IMR-90 (cell line): Measurements from ENCODE around the gene GALNT14. TPM values are rescaled to one million over a fixed set of nuclear protein-coding genes. Genes with fewer than 3 reads are reported as not detected.

ENCODE experiments used
- ATAC-seq: fragments of 200-7000 bp; cut with Tn5 transposase; 2 replicates; pipeline ENCODE4 v1.9.1; 2020; ENCODE audit warnings: low read depth, mild to moderate bottlenecking, moderate library complexity
- BruUV-seq: library from RNA; stranded (reverse); fragments of 400-500 nt; replicated peaks from 2 replicates; lab custom pipeline; 2021; lab: Mats Ljungman, UMichigan
- CTCF ChIA-PET: fragments of 300-600 bp; formaldehyde crosslinking; extraction: SDS; loops from one replicate; lab custom pipeline; 2021; ENCODE audit warnings: antibody characterized with exemption; lab: Yijun Ruan, JAX
- POLR2A ChIA-PET: fragments of 300-600 bp; sonication (Branson Sonifier 250); formaldehyde crosslinking; loops from one replicate; lab custom pipeline; 2022; ENCODE audit warnings: antibody characterized with exemption; ENCODE audit not compliant: unreplicated experiment; lab: Charles Lee
- DNase-seq: peaks from one replicate; pipeline ENCODE4 v3.0.0; 2013
- H2AFZ ChIP-seq: replicated peaks from 2 replicates; pipeline ENCODE3; 2013; ENCODE audit warnings: low read length, mild to moderate bottlenecking; ENCODE audit not compliant: poor library complexity
- H2AK5ac ChIP-seq: 2 replicates; pipeline ENCODE4 v1.6.1; 2013; ENCODE audit warnings: low read depth, low read length, inconsistent platforms
- H2AK9ac ChIP-seq: replicated peaks from 2 replicates; pipeline ENCODE3; 2013; ENCODE audit warnings: mild to moderate bottlenecking, low read depth, low read length, moderate library complexity; ENCODE audit not compliant: poor library complexity
- H2BK120ac ChIP-seq: 2 replicates; pipeline ENCODE4 v1.6.1; 2013; ENCODE audit warnings: low read depth, low read length, inconsistent platforms
- H2BK15ac ChIP-seq: 3 replicates; pipeline ENCODE4 v1.6.1; 2013; ENCODE audit warnings: low read depth, low read length, inconsistent platforms
- H2BK20ac ChIP-seq: 2 replicates; pipeline ENCODE4 v1.6.1; 2013; ENCODE audit warnings: low read depth, mild to moderate bottlenecking, inconsistent platforms, low read length, moderate library complexity
- H2BK5ac ChIP-seq: 2 replicates; pipeline ENCODE4 v1.6.1; 2013; ENCODE audit warnings: mild to moderate bottlenecking, low read depth, low read length, inconsistent platforms; ENCODE audit not compliant: poor library complexity, severe bottlenecking
- H3K14ac ChIP-seq: replicated peaks from 2 replicates; pipeline ENCODE4 v1.6.1; 2013; ENCODE audit warnings: low read depth, low read length, inconsistent platforms
- H3K18ac ChIP-seq: 2 replicates; pipeline ENCODE4 v1.6.1; 2013; ENCODE audit warnings: low read depth, low read length, control low read depth
- H3K23ac ChIP-seq: 2 replicates; pipeline ENCODE4 v1.6.1; 2013; ENCODE audit warnings: low read depth, low read length, inconsistent platforms
- H3K27ac ChIP-seq: 2 replicates; pipeline ENCODE4 v1.5.1; 2013; ENCODE audit warnings: mild to moderate bottlenecking, control low read depth, low read length; ENCODE audit not compliant: insufficient read depth
- H3K27me3 ChIP-seq: 2 replicates; pipeline ENCODE4 v1.6.1; 2013; ENCODE audit warnings: low read length; ENCODE audit not compliant: control insufficient read depth, insufficient read depth
- H3K36me3 ChIP-seq: 2 replicates; pipeline ENCODE4 v1.6.1; 2013; ENCODE audit warnings: low read length, mixed read lengths; ENCODE audit not compliant: control insufficient read depth, insufficient read depth
- H3K4ac ChIP-seq: 2 replicates; pipeline ENCODE4 v1.6.1; 2013; ENCODE audit warnings: low read depth, low read length, inconsistent platforms
- H3K4me1 ChIP-seq: 2 replicates; pipeline ENCODE4 v1.6.1; 2013; ENCODE audit warnings: low read length, mixed read lengths; ENCODE audit not compliant: control insufficient read depth, insufficient read depth
- H3K4me2 ChIP-seq: 2 replicates; pipeline ENCODE4 v1.6.1; 2013; ENCODE audit warnings: low read depth, mild to moderate bottlenecking, control low read depth, low read length, moderate library complexity
- H3K4me3 ChIP-seq: 2 replicates; pipeline ENCODE4 v1.5.1; 2013; ENCODE audit warnings: low read depth, mild to moderate bottlenecking, control low read depth, low read length, moderate library complexity; ENCODE audit not compliant: insufficient read depth
- H3K56ac ChIP-seq: 2 replicates; pipeline ENCODE4 v1.6.1; 2013; ENCODE audit warnings: low read length, inconsistent platforms; ENCODE audit not compliant: insufficient read depth; ENCODE audit errors: extremely low read depth
- H3K79me1 ChIP-seq, 2 experiments: 2 replicates each; pipeline ENCODE4 v1.6.1; 2013; ENCODE audit warnings: low read length in 2 of 2, inconsistent platforms in 1 of 2, low read depth in 1 of 2
- H3K9ac ChIP-seq: 2 replicates; pipeline ENCODE4 v1.6.1; 2013; ENCODE audit warnings: low read depth, low read length, control low read depth
- H3K9me1 ChIP-seq: 2 replicates; pipeline ENCODE4 v1.6.1; 2013; ENCODE audit warnings: low read length, inconsistent platforms; ENCODE audit not compliant: insufficient read depth
- H3K9me3 ChIP-seq: 2 replicates; pipeline ENCODE4 v1.6.1; 2013; ENCODE audit warnings: low read length; ENCODE audit not compliant: control insufficient read depth, insufficient read depth
- H4K20me1 ChIP-seq: 2 replicates; pipeline ENCODE4 v1.6.1; 2013; ENCODE audit warnings: low read length, inconsistent platforms; ENCODE audit not compliant: insufficient read depth
- H4K5ac ChIP-seq: 2 replicates; pipeline ENCODE4 v1.6.1; 2013; ENCODE audit warnings: mild to moderate bottlenecking, low read depth, low read length, control low read depth
- H4K8ac ChIP-seq, 2 experiments: 2 replicates each; pipeline ENCODE4 v1.6.1; 2013; ENCODE audit warnings: low read depth in 2 of 2, low read length in 2 of 2, control low read depth in 1 of 2, inconsistent platforms in 1 of 2
- H4K91ac ChIP-seq: 2 replicates; pipeline ENCODE4 v1.6.1; 2013; ENCODE audit warnings: low read depth, low read length, inconsistent platforms; ENCODE audit not compliant: insufficient read depth
- BHLHE40 ChIP-seq: fragments of 150-350 bp; IDR thresholded peaks from 2 replicates; pipeline ENCODE4 v1.6.1; 2016; ENCODE audit warnings: mild to moderate bottlenecking, low read depth, low read length
- CHD1 ChIP-seq: IDR thresholded peaks from 2 replicates; pipeline ENCODE4 v1.6.1; 2012; ENCODE audit warnings: low read depth, low read length, improper control_type of control experiment
- CTCF ChIP-seq: conservative IDR thresholded peaks from 2 replicates; pipeline ENCODE4 v1.5.1; 2012; ENCODE audit warnings: mild to moderate bottlenecking, low read depth, low read length, improper control_type of control experiment
- MAFK ChIP-seq: IDR thresholded peaks from 2 replicates; pipeline ENCODE4 v1.6.1; 2012; ENCODE audit warnings: low read depth, low read length, improper control_type of control experiment
- NFE2L2 ChIP-seq: fragments of 150-350 bp; IDR thresholded peaks from 2 replicates; pipeline ENCODE4 v1.6.1; 2016; ENCODE audit warnings: low read depth, mild to moderate bottlenecking, low read length
- POLR2A ChIP-seq: IDR thresholded peaks from 2 replicates; pipeline ENCODE4 v1.6.1; 2012; ENCODE audit warnings: mild to moderate bottlenecking, low read depth, low read length
- RAD21 ChIP-seq: IDR thresholded peaks from 2 replicates; pipeline ENCODE4 v1.6.1; 2012; ENCODE audit warnings: low read length, improper control_type of control experiment
- RCOR1 ChIP-seq: IDR thresholded peaks from 2 replicates; pipeline ENCODE4 v1.6.1; 2012; ENCODE audit warnings: mild to moderate bottlenecking, low read length, improper control_type of control experiment; ENCODE audit not compliant: insufficient replicate concordance
- WGBS, 2 experiments: methylation state at CpG; one replicate each; pipeline versions ENCODE4 v1.1.5 to v1.1.7; 2013; ENCODE audit warnings: missing lambda C conversion rate in 2 of 2; ENCODE audit not compliant: insufficient read length in 1 of 2; ENCODE audit errors: extremely low coverage in 2 of 2; 5-methylcytosine and 5-hydroxymethylcytosine counted together
- dilution Hi-C: fragments of 300-500 bp; cut with HindIII; formaldehyde crosslinking; loops from one replicate; pipeline ENCODE4 v1.14.3; 2018; ENCODE audit warnings: low sequenced_read_pairs; ENCODE audit not compliant: unreplicated experiment
- in situ Hi-C: fragments of 300-500 bp; cut with MboI; formaldehyde crosslinking; loops from 3 replicates; pipeline ENCODE4 v1.14.3; 2019; ENCODE audit warnings: low sequenced_read_pairs, inconsistent platforms, mixed read lengths
- intact Hi-C: fragments of 100-400 bp; cut with micrococcal nuclease; formaldehyde crosslinking; loops from 2 replicates; pipeline ENCODE4 v1.10.0; 2022
- polyA plus RNA-seq, 3 experiments: library from polyadenylated mRNA; depleted of rRNA; stranded (reverse); fragments of >200 nt; gene quantifications; 2 replicates each; pipeline ENCODE4 v1.2.3, GENCODE V29; 2012; ENCODE audit warnings: low replicate concordance in 1 of 3
- total RNA-seq: library from RNA; depleted of rRNA; stranded (reverse); fragments of >200 nt; gene quantifications from 2 replicates; pipeline ENCODE4 v1.2.3, GENCODE V29; 2012
- TF ChIP-seq, protein P1 (sequence below): fragments of 150-350 bp; IDR thresholded peaks from 2 replicates; pipeline ENCODE4 v1.6.1; 2017; ENCODE audit warnings: mild to moderate bottlenecking, antibody characterized with exemption, low read length, low read depth

Gene GALNT14
- total and polyA plus RNA-seq, 2 of the 4 experiments (the other 2 are of a cell fraction) = 0.15 to 0.18 TPM

DNA sequence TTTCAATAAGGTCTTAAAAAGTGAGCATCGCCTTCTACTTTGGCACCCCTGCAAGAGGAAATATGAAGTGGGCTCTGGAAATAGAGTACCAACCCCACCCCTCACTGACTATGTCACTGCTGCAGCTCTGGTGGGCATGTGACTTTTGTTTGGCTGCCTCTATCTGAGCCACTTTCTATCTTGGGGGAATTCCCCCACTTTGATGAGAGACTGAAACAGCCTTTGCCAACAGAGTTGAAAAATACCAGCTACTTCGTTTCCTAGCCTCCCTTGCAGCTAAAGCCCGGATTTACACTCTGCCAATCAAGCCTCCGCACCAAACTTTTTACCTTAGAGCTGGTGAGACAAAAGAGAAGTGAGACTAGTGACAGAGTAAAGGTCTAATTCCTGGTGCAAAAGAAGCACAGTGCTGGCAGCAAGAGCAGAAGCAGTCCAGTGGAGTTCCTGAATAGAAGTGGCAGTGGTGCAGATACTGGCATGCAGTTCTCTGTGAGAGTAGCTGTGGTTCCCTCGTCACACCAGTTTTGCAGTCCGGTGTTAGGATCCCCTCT, 12.0 kb upstream of the GALNT14 start:
- H4K5ac ChIP-seq = no peak overlapping the region
- BruUV-seq = no TSS peak
- H3K9me1 ChIP-seq = no peaks in the 10 kb centered on the region
- H3K9me3 ChIP-seq = no peaks in the 10 kb centered on the region
- ATAC-seq (no peak), DNase-seq (no peak)
- no peak overlapping the region for H4K91ac ChIP-seq
- no peak overlapping the region for H4K8ac ChIP-seq
- H3K56ac ChIP-seq = no peak overlapping the region
- H3K4me2 ChIP-seq = no peak overlapping the region
- H2AK5ac ChIP-seq = no peak overlapping the region
- no peak overlapping the region for H2BK5ac ChIP-seq
- TF ChIP-seq CHD1 (no peak), BHLHE40 (no peak), NFE2L2 (no peak), POLR2A (no peak), MAFK (no peak), RAD21 (no peak), CTCF (no peak), RCOR1 (no peak)
- TF ChIP-seq, protein P1, sequence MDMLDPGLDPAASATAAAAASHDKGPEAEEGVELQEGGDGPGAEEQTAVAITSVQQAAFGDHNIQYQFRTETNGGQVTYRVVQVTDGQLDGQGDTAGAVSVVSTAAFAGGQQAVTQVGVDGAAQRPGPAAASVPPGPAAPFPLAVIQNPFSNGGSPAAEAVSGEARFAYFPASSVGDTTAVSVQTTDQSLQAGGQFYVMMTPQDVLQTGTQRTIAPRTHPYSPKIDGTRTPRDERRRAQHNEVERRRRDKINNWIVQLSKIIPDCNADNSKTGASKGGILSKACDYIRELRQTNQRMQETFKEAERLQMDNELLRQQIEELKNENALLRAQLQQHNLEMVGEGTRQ = no peak
- no peaks in the 10 kb centered on the region for H3K36me3 ChIP-seq
- no peak overlapping the region for H3K23ac ChIP-seq
- H3K4me1 ChIP-seq = no peaks in the 10 kb centered on the region
- H3K4ac ChIP-seq = no peak overlapping the region
- POLR2A ChIA-PET = no interaction called here
- no peak overlapping the region for H3K27ac ChIP-seq
- CTCF ChIA-PET = no interaction called here
- no peak overlapping the region for H2BK120ac ChIP-seq
- no CpG with 5 or more reads among the region's 6 CpGs for WGBS, 2 experiments
- intact Hi-C loops (no loop called here), dilution Hi-C loops (no loop called here), in situ Hi-C loops (loop anchor here (25.0 kb wide), 1 partner anchor 988 kb away; no protein-coding TSS in a partner anchor)
- H2BK15ac ChIP-seq = no peak overlapping the region
- no peaks in the 10 kb centered on the region for H4K20me1 ChIP-seq
- no peak overlapping the region for H3K9ac ChIP-seq
- no peak overlapping the region for H2BK20ac ChIP-seq
- no peak overlapping the region for H2AFZ ChIP-seq
- no peak overlapping the region for H3K14ac ChIP-seq
- peaks cover 3% of the 10 kb centered on the region; the same call in 1 of the 2 replicates for H3K27me3 ChIP-seq
- no peaks in the 10 kb centered on the region for H3K79me1 ChIP-seq
- no peak overlapping the region for H2AK9ac ChIP-seq
- H3K4me3 ChIP-seq = no peak overlapping the region
- H3K18ac ChIP-seq = no peak overlapping the region
